ENCODE results near the gene AKAP9. TPM values are rescaled to one million over a fixed set of nuclear protein-coding genes. Genes with fewer than 3 reads are reported as not detected.
"Not testable (repeated sequence)": the region's sequence is repeated elsewhere in the genome, so short reads cannot be mapped to it uniquely, and the experiment has no call there.

Gene AKAP9
- total and polyA plus RNA-seq, 5 donors = 15.5 to 47.4 (median 36.0) TPM

GRCh38 chr7:92134271-92135051, 193.8 kb downstream of the AKAP9 start, which contains the start of gene CYP51A1:
CYP51A1 (minus strand) TSS chr7:92134477; CDS start chr7:92134364, 113 bp downstream.
- peak; percentile 94 to 97 (median 97) for DNase-seq
- Histone ChIP-seq H3K27me3 (ENCODE audit: control insufficient read depth, insufficient read depth) (no peaks in the 10 kb centered on the region), H3K27ac (ENCODE audit: low read length) (peak within 1 kb of the TSS; percentile 81), H3K4me1 (ENCODE audit: control insufficient read depth, insufficient read depth, low read length) (no peaks in the 10 kb centered on the region), H3K9me3 (ENCODE audit: control insufficient read depth, low read length) (no peaks in the 10 kb centered on the region), H3K4me3 (ENCODE audit: low read length) (peak within 1 kb of the TSS; percentile 57)
- WGBS = under 1% methylated on average over 73 of the region's 73 CpGs
- intact Hi-C loops (cut with DNase I) = no loop called here
- ATAC-seq = peak; percentile 98

DNA sequence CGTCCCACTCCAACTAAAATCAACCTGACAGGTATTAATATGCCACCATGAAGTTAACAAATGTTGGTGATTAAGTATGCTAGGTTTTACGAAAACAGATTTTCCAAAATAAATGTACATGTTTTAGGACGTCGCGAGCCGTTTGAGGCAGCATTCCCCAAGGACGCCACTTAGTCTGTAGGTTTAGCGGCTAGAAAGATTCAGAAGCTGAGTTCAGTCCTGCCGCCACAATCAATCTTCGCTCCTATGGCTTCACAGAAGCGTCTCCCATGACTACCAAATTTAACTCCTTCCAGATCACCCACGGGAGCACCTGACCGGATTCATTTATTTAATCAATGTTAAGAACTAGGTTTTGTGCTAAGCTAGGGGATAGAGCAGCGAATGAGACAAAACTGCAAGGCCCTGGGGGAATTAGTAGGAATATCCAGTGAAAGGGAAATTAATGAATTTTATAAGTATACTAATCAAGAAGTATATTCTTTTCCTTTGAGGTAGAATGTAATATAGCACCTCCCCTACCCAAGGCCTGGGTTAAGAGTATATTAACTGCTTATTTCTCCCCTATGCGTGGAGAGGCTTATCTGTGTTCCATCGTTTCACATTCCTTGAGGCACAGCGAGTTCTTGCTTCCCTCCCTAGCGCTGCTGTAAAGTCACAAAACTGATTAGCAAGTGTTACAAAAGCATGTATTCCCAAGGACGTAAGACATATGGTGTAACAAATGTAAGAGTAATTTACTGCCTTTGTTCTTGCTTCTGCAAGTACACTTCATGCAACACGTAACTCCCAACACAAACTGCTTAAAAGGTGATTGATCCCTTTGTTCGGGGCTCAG, 194.6 kb downstream of the AKAP9 start:
- no peaks in the 10 kb centered on the region for H3K9me3 ChIP-seq (ENCODE audit: control insufficient read depth, low read length)
- H3K27ac ChIP-seq (ENCODE audit: low read length) = peak overlapping the region; percentile 81
- ATAC-seq (no peak), DNase-seq (no peak)
- 25% methylated on average over 21 of the region's 21 CpGs for WGBS
- H3K27me3 ChIP-seq (ENCODE audit: control insufficient read depth, insufficient read depth) = no peaks in the 10 kb centered on the region
- intact Hi-C loops (cut with DNase I) = no loop called here
- no peaks in the 10 kb centered on the region for H3K4me1 ChIP-seq (ENCODE audit: control insufficient read depth, insufficient read depth, low read length)
- peak overlapping the region; percentile 57 for H3K4me3 ChIP-seq (ENCODE audit: low read length)

DNA sequence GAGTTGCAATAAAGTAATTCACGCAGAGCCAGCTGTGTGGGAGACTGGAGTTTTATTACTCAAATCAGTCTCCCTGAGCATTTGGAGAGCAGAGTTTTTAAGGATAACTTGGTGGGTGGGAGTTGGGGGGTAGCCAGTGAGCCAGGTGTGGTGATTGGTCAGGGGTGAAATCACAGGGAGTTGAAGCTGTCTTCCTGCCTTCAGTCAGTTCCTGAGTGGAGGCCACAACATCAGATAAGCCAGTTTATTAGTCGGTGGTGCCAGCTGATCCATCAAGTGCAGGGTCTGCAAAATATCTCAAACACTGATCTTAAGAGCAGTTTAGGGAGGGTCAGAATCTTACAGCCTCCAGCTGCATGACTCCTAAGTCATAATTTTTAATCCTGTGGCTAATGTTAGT, 196.9 kb downstream of the AKAP9 start:
- Histone ChIP-seq H3K4me3 (ENCODE audit: low read length) (no peak overlapping the region), H3K4me1 (ENCODE audit: control insufficient read depth, insufficient read depth, low read length) (no peaks in the 10 kb centered on the region), H3K27ac (ENCODE audit: low read length) (no peak overlapping the region), H3K9me3 (ENCODE audit: control insufficient read depth, low read length) (no peaks in the 10 kb centered on the region), H3K27me3 (ENCODE audit: control insufficient read depth, insufficient read depth) (no peaks in the 10 kb centered on the region)
- intact Hi-C loops (cut with DNase I) = no loop called here
- 34% methylated on average over 2 of the region's 2 CpGs for WGBS
- ATAC-seq (no peak), DNase-seq (no peak)

- DNase-seq = no peak
- Histone ChIP-seq H3K9me3 (ENCODE audit: control insufficient read depth, low read length) (no peaks in the 10 kb centered on the region), H3K27me3 (ENCODE audit: control insufficient read depth, insufficient read depth) (no peaks in the 10 kb centered on the region), H3K4me3 (ENCODE audit: low read length) (no peak overlapping the region), H3K27ac (ENCODE audit: low read length) (no peak overlapping the region), H3K4me1 (ENCODE audit: control insufficient read depth, insufficient read depth, low read length) (no peaks in the 10 kb centered on the region)
- WGBS = 91% methylated on average over 7 of the region's 7 CpGs
- intact Hi-C loops (cut with DNase I) = no loop called here
- no peak for ATAC-seq
Observed at GRCh38 chr7:92141161-92141560, 200.5 kb downstream of the AKAP9 start.

GRCh38 chr7:92142791-92143190, 202.1 kb downstream of the AKAP9 start:
- WGBS = 88% methylated on average over 9 of the region's 9 CpGs
- H3K4me1 ChIP-seq (ENCODE audit: control insufficient read depth, insufficient read depth, low read length) = not testable (repeated sequence)

GRCh38 chr7:92143192-92143880, 202.7 kb downstream of the AKAP9 start:
- ATAC-seq; H3K4me1 ChIP-seq (ENCODE audit: control insufficient read depth, insufficient read depth, low read length); H3K4me3 ChIP-seq (ENCODE audit: low read length); intact Hi-C loops (cut with DNase I); H3K27me3 ChIP-seq (ENCODE audit: control insufficient read depth, insufficient read depth); H3K27ac ChIP-seq (ENCODE audit: low read length); H3K9me3 ChIP-seq (ENCODE audit: control insufficient read depth, low read length): not testable (repeated sequence)
- 93% methylated on average over 50 of the region's 50 CpGs for WGBS
- DNase-seq = peak in 1 of 3 donors; percentile 49

More at GRCh38 chr7:92142791-92143190, 202.1 kb downstream of the AKAP9 start:
- H3K4me3 ChIP-seq (ENCODE audit: low read length); intact Hi-C loops (cut with DNase I); H3K9me3 ChIP-seq (ENCODE audit: control insufficient read depth, low read length); H3K27ac ChIP-seq (ENCODE audit: low read length); DNase-seq; H3K27me3 ChIP-seq (ENCODE audit: control insufficient read depth, insufficient read depth); ATAC-seq: not testable (repeated sequence)

GRCh38 chr7:92149736-92150239, 209.1 kb downstream of the AKAP9 start:
- H3K4me1 ChIP-seq (ENCODE audit: control insufficient read depth, insufficient read depth, low read length) = no peaks in the 10 kb centered on the region
- H3K9me3 ChIP-seq (ENCODE audit: control insufficient read depth, low read length) = no peaks in the 10 kb centered on the region
- no peaks in the 10 kb centered on the region for H3K27me3 ChIP-seq (ENCODE audit: control insufficient read depth, insufficient read depth)
- ATAC-seq (no peak), DNase-seq (no peak)
- H3K27ac ChIP-seq (ENCODE audit: low read length) = no peak overlapping the region
- WGBS = 94% methylated on average over 5 of the region's 5 CpGs
- H3K4me3 ChIP-seq (ENCODE audit: low read length) = no peak overlapping the region
- intact Hi-C loops (cut with DNase I) = no loop called here

- Histone ChIP-seq H3K4me3 (ENCODE audit: low read length) (no peak overlapping the region), H3K27ac (ENCODE audit: low read length) (no peak overlapping the region), H3K9me3 (ENCODE audit: control insufficient read depth, low read length) (no peaks in the 10 kb centered on the region), H3K4me1 (ENCODE audit: control insufficient read depth, insufficient read depth, low read length) (no peaks in the 10 kb centered on the region), H3K27me3 (ENCODE audit: control insufficient read depth, insufficient read depth) (no peaks in the 10 kb centered on the region)
- no peak for DNase-seq
- intact Hi-C loops (cut with DNase I) = no loop called here
- ATAC-seq = no peak
- 79% methylated on average over 1 of the region's 1 CpG for WGBS
Observed at GRCh38 chr7:92150450-92151017, 209.9 kb downstream of the AKAP9 start.

GRCh38 chr7:92155108-92155739, 214.6 kb downstream of the AKAP9 start:
- Histone ChIP-seq H3K9me3 (ENCODE audit: control insufficient read depth, low read length) (no peaks in the 10 kb centered on the region), H3K4me3 (ENCODE audit: low read length) (no peak overlapping the region), H3K27ac (ENCODE audit: low read length) (no peak overlapping the region), H3K27me3 (ENCODE audit: control insufficient read depth, insufficient read depth) (no peaks in the 10 kb centered on the region), H3K4me1 (ENCODE audit: control insufficient read depth, insufficient read depth, low read length) (no peaks in the 10 kb centered on the region)
- ATAC-seq (no peak), DNase-seq (no peak)
- intact Hi-C loops (cut with DNase I) = no loop called here
- 91% methylated on average over 1 of the region's 1 CpG for WGBS

DNA sequence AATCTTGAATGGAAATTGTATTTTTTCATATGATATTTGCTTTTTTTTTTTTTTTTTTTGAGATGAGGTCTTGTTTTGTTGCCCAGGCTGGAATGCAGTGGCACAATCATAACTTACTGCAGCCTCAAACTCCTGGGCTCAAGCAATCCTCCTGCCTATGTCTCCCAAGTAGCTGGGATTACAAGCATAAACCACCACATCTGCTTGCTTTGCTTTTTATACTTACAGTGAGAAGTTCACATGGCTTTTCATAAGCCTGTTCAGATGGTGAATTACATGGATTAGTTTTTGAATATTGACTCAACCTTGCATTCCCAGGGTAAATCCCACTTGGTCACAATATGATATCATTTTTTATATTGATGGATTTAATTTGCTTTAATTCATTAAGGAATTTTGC, 216.3 kb downstream of the AKAP9 start:
- no peak for DNase-seq
- no peak overlapping the region for H3K27ac ChIP-seq (ENCODE audit: low read length)
- H3K27me3 ChIP-seq (ENCODE audit: control insufficient read depth, insufficient read depth) = no peaks in the 10 kb centered on the region
- H3K9me3 ChIP-seq (ENCODE audit: control insufficient read depth, low read length) = no peaks in the 10 kb centered on the region
- no peaks in the 10 kb centered on the region for H3K4me1 ChIP-seq (ENCODE audit: control insufficient read depth, insufficient read depth, low read length)
- H3K4me3 ChIP-seq (ENCODE audit: low read length) = no peak overlapping the region
- intact Hi-C loops (cut with DNase I) = no loop called here
- ATAC-seq = no peak

All from right cardiac atrium (tissue), 5 donors.